Hepatocyte (in vitro differentiated cells): ENCODE data around the gene CTXN3.

Experiments
- CTCF ChIP-seq: fragments of 200-600 bp; sonication (generic); IDR thresholded peaks from 2 replicates; pipeline ENCODE4 v1.5.1; 2016; ENCODE audit warnings: antibody characterized with exemption, mild to moderate bottlenecking; ENCODE audit not compliant: poor library complexity
- EZH2 ChIP-seq: fragments of 200-600 bp; sonication (generic); IDR thresholded peaks from 2 replicates; pipeline ENCODE4 v1.6.1; 2016; ENCODE audit warnings: antibody characterized with exemption, mild to moderate bottlenecking, borderline replicate concordance

- TF ChIP-seq CTCF (no peak), EZH2 (no peak)
Measured at GRCh38 chr5:127652952-127653611, 4.2 kb downstream of the CTXN3 start.
